Ovary (tissue), 9 donors: ENCODE data around the gene CDYL2. TPM values are rescaled to one million over a fixed set of nuclear protein-coding genes. Genes with fewer than 3 reads are reported as not detected.
"Not testable (repeated sequence)": the region's sequence is repeated elsewhere in the genome, so short reads cannot be mapped to it uniquely, and the experiment has no call there.

Experiments used
- DNase-seq, 5 donors: peaks; one replicate each; pipeline ENCODE4 v3.0.0-alpha.2; 2019 to 2020
- H3K27ac ChIP-seq, 2 donors: fragments of 200-600 bp; one replicate each; pipeline versions ENCODE4 v1.5.1 to v1.8.0; 2019 to 2022
- H3K27me3 ChIP-seq: fragments of 200-600 bp; one replicate; pipeline ENCODE4 v1.8.0; 2022
- H3K36me3 ChIP-seq: fragments of 200-600 bp; sonication (generic); one replicate; pipeline ENCODE4 v1.5.1; 2019
- H3K4me1 ChIP-seq: one replicate; pipeline ENCODE4 v1.8.1; 2013; ENCODE audit warnings: mild to moderate bottlenecking, moderate library complexity; ENCODE audit not compliant: insufficient read depth
- H3K4me3 ChIP-seq: fragments of 200-600 bp; sonication (generic); one replicate; pipeline ENCODE4 v1.5.1; 2017
- H3K9me3 ChIP-seq, 2 donors: fragments of 200-600 bp in 1 of 2; sonication (generic) in 1 of 2; one replicate each; pipeline versions ENCODE4 v1.5.1 to v1.8.1; 2013 to 2019; ENCODE audit warnings: mild to moderate bottlenecking in 1 of 2, moderate library complexity in 1 of 2
- CTCF ChIP-seq, 3 donors: fragments of 450-650 bp in 2 of 3; fragments of 200-600 bp in 1 of 3; IDR thresholded peaks; one replicate each; pipeline versions ENCODE4 v1.5.1 to v1.8.0; 2016 to 2022; ENCODE audit warnings: antibody characterized with exemption in 3 of 3, mild to moderate bottlenecking in 1 of 3
- EP300 ChIP-seq: sonication (generic); formaldehyde crosslinking; IDR thresholded peaks from one replicate; pipeline ENCODE4 v1.6.1; 2017; ENCODE audit warnings: antibody characterized with exemption
- POLR2A ChIP-seq: fragments of 450-650 bp; IDR thresholded peaks from one replicate; pipeline ENCODE4 v1.6.1; 2017; ENCODE audit warnings: antibody characterized with exemption, mild to moderate bottlenecking, moderate library complexity
- WGBS, 3 donors: extraction: QIAGEN DNeasy Blood & Tissue Kit in 1 of 3; methylation state at CpG; one replicate each; pipeline versions ENCODE4 v1.1.5 to v1.1.7; 2013 to 2017; 5-methylcytosine and 5-hydroxymethylcytosine counted together
- intact Hi-C, 4 donors: fragments of 100-400 bp; cut with DNase I; formaldehyde crosslinking; loops; one replicate each; pipeline versions ENCODE4 v1.11.0 to v1.15.1; 2022 to 2023
- polyA plus RNA-seq, 2 donors: library from polyadenylated mRNA; stranded (reverse); fragments of 200-250 nt in 1 of 2; fragments of 350-450 nt in 1 of 2; fragmentation: Illumina TruSeq in 1 of 2; extraction: RNeasy Lipid Tissue Mini Kit (QIAGEN cat#74804) in 1 of 2; gene quantifications; one replicate each; pipeline ENCODE4 v1.2.3, GENCODE V29; 2013 to 2014
- total RNA-seq, 7 donors: library from RNA; depleted of rRNA in 2 of 7; stranded (reverse); fragments of >200 nt in 2 of 7; fragmentation: NEBNext Ultra II Directional in 3 of 7; extraction: Animal tissue kit (Norgen Biotek cat#: 25700) in 3 of 7; gene quantifications; one replicate each; pipeline versions ENCODE4 v1.1.0 to v1.2.4, GENCODE V29; 2016 to 2023
- donor health status: DM: no; HTN: no; CAD: no; lungs with moderate emphysema.
- donor health status: DM: no; HTN: no; CAD: no.
- donor health status: Bipolar disorder and iron deficiency.
- donor health status: DM: yes; HTN: yes; CAD: no.
- donor health status: DM: no; HTN: no; CAD: no.
- donor health status: DM: yes; HTN: yes; CAD: no.

The CDYL2 gene
- total and polyA plus RNA-seq, 9 donors, result 0.48 to 4.4 (median 1.8) TPM

GRCh38 chr16:80792031-80792430, 12.4 kb downstream of the CDYL2 start:
- Histone ChIP-seq H3K27ac (no peak overlapping the region), H3K4me1 (no peaks in the 10 kb centered on the region), H3K9me3 (no peaks in the 10 kb centered on the region), H3K36me3 (no peaks in the 10 kb centered on the region), H3K4me3 (no peak overlapping the region), H3K27me3 (no peaks in the 10 kb centered on the region)
- DNase-seq, result no peak
- TF ChIP-seq CTCF (IDR thresholded peaks at IDR 0.05) (no peak), POLR2A (no peak), EP300 (no peak)
- intact Hi-C loops, result no loop called here
- 95 to 96% (median 96%) methylated on average over 2 of the region's 2 CpGs for WGBS, 3 donors

GRCh38 chr16:80791411-80791810, 13.0 kb downstream of the CDYL2 start:
- intact Hi-C loops, result no loop called here
- Histone ChIP-seq H3K27me3 (no peaks in the 10 kb centered on the region), H3K27ac (no peak overlapping the region), H3K4me3 (no peak overlapping the region), H3K36me3 (no peaks in the 10 kb centered on the region), H3K9me3 (no peaks in the 10 kb centered on the region), H3K4me1 (no peaks in the 10 kb centered on the region)
- WGBS, 3 donors, result 41 to 54% (median 48%) methylated on average over 1 of the region's 1 CpG
- no peak for DNase-seq
- TF ChIP-seq EP300 (no peak), POLR2A (no peak), CTCF (IDR thresholded peaks at IDR 0.05) (no peak)

GRCh38 chr16:80790751-80791150, 13.6 kb downstream of the CDYL2 start:
- no peak for DNase-seq
- Histone ChIP-seq H3K9me3 (no peaks in the 10 kb centered on the region), H3K4me1 (no peaks in the 10 kb centered on the region), H3K27ac (no peak overlapping the region), H3K27me3 (no peaks in the 10 kb centered on the region), H3K4me3 (no peak overlapping the region), H3K36me3 (no peaks in the 10 kb centered on the region)
- 74 to 79% (median 78%) methylated on average over 5 of the region's 5 CpGs for WGBS, 3 donors
- TF ChIP-seq EP300 (no peak), POLR2A (no peak), CTCF (IDR thresholded peaks at IDR 0.05) (no peak)
- intact Hi-C loops, result no loop called here

- intact Hi-C loops, result loop anchor here in 1 of 4 donors (5.0 kb wide), 1 partner anchor 1339 kb away; no protein-coding TSS in a partner anchor
- Histone ChIP-seq H3K9me3 (no peaks in the 10 kb centered on the region), H3K36me3 (no peaks in the 10 kb centered on the region), H3K27me3 (no peaks in the 10 kb centered on the region), H3K4me3 (no peak overlapping the region), H3K27ac (no peak overlapping the region), H3K4me1 (no peaks in the 10 kb centered on the region)
- TF ChIP-seq EP300 (no peak), CTCF (IDR thresholded peaks at IDR 0.05) (no peak), POLR2A (no peak)
- WGBS, 3 donors, result 5 to 8% (median 7%) methylated on average over 2 of the region's 2 CpGs
- no peak for DNase-seq
Measured at GRCh38 chr16:80788027-80788426, 16.4 kb downstream of the CDYL2 start.

GRCh38 chr16:80786561-80786960, 17.8 kb downstream of the CDYL2 start:
- not testable (repeated sequence) for H3K36me3 ChIP-seq, H3K4me1 ChIP-seq, H3K9me3 ChIP-seq, DNase-seq, H3K4me3 ChIP-seq, H3K27ac ChIP-seq, H3K27me3 ChIP-seq
- 91 to 96% (median 95%) methylated on average over 3 of the region's 3 CpGs for WGBS, 3 donors
- intact Hi-C loops, result loop anchor here in 1 of 4 donors (5.0 kb wide), 1 partner anchor 1341 kb away; no protein-coding TSS in a partner anchor
